BJ (cell line): ENCODE data around the gene TOX2. TPM values are rescaled to one million over a fixed set of nuclear protein-coding genes. Genes with fewer than 3 reads are reported as not detected.

ENCODE experiments used
- CTCF ChIA-PET: fragments of 350-600 bp; formaldehyde crosslinking; extraction: SDS; loops from one replicate; lab custom pipeline; 2021; ENCODE audit warnings: antibody characterized with exemption, inconsistent platforms; lab: Yijun Ruan, JAX
- POLR2A ChIA-PET: fragments of 300-600 bp; sonication (Branson Sonifier 250); formaldehyde crosslinking; extraction: SDS; loops from one replicate; lab custom pipeline; 2021; ENCODE audit warnings: antibody characterized with exemption; lab: Charles Lee
- DNase-seq: peaks from one replicate; pipeline ENCODE4 v3.0.0-alpha.2; 2011; ENCODE audit warnings: low read depth
- H3K27me3 ChIP-seq: 2 replicates; pipeline ENCODE4 v1.6.0; 2011; ENCODE audit warnings: low read length; ENCODE audit not compliant: control insufficient read depth, insufficient read depth
- H3K36me3 ChIP-seq: 2 replicates; pipeline ENCODE4 v1.5.1; 2011; ENCODE audit warnings: low read length; ENCODE audit not compliant: control insufficient read depth, insufficient read depth
- H3K4me3 ChIP-seq: 2 replicates; pipeline ENCODE4 v1.5.1; 2011; ENCODE audit warnings: low read depth, mild to moderate bottlenecking, control low read depth, low read length
- polyA plus RNA-seq: library from polyadenylated mRNA; depleted of rRNA; stranded (reverse); fragments of >200 nt; gene quantifications from 2 replicates; pipeline ENCODE4 v1.2.3, GENCODE V29; 2011
- TF ChIP-seq, protein P1 (sequence below): IDR thresholded peaks from 2 replicates; pipeline ENCODE4 v1.5.1; 2011; ENCODE audit warnings: low read depth, mild to moderate bottlenecking, control low read depth, inconsistent platforms, low read length, moderate library complexity; ENCODE audit not compliant: insufficient read depth

TOX2 gene
- polyA plus RNA-seq, 1 experiment, result 7.6 TPM

DNA sequence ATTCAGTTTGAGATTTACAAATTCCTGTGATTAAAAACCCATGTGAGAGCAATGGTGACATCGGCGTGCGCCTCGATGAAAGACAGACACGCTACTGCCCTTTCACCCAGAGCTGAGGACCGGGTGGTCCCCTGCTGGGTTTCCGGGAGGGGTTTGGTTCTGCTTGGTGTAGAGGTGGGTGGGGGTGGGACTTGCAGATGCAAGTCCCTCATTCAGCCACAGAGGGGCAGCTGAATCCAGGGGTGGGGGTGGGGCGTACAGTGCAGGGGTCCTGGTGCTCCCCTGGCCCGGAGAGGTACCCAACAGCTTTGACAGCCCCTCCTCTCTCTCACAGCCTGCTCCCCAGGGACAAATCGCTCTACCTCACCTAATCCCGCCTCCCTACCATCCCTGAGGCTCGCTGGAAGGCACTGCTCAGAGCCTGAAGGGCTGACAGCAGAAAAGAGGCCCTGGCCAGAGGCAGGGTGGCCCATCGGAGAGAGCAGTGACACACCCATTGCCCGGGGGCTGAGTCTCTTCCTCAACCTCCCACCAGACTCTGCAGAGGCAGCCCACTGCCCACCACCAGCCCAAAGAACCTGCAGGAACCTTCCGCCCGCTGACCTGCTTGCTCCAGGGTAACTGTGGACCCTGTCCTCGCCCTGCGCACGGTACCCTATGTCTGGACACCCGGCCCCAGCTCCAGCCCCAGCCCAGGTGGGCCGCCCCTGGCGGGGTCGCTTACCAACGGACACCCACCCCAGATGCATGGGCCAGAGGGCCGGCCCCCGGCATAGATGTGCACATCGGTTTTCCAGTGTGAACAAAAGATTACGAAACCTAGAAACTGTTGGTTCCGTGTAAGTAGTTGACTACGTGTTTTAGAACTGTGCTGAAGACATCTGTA lies 153.9 kb downstream of the TOX2 start:
- ChIA-PET POLR2A (no interaction called here), CTCF (interaction anchor here (2.3 kb wide), 1 partner anchor 318 kb away, joined by 10 read pairs; no protein-coding TSS in a partner anchor)
- no peak for DNase-seq
- Histone ChIP-seq H3K27me3 (no peaks in the 10 kb centered on the region), H3K36me3 (no peaks in the 10 kb centered on the region), H3K4me3 (no peak overlapping the region)
- TF ChIP-seq, protein P1, sequence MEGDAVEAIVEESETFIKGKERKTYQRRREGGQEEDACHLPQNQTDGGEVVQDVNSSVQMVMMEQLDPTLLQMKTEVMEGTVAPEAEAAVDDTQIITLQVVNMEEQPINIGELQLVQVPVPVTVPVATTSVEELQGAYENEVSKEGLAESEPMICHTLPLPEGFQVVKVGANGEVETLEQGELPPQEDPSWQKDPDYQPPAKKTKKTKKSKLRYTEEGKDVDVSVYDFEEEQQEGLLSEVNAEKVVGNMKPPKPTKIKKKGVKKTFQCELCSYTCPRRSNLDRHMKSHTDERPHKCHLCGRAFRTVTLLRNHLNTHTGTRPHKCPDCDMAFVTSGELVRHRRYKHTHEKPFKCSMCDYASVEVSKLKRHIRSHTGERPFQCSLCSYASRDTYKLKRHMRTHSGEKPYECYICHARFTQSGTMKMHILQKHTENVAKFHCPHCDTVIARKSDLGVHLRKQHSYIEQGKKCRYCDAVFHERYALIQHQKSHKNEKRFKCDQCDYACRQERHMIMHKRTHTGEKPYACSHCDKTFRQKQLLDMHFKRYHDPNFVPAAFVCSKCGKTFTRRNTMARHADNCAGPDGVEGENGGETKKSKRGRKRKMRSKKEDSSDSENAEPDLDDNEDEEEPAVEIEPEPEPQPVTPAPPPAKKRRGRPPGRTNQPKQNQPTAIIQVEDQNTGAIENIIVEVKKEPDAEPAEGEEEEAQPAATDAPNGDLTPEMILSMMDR, result no peak

DNA sequence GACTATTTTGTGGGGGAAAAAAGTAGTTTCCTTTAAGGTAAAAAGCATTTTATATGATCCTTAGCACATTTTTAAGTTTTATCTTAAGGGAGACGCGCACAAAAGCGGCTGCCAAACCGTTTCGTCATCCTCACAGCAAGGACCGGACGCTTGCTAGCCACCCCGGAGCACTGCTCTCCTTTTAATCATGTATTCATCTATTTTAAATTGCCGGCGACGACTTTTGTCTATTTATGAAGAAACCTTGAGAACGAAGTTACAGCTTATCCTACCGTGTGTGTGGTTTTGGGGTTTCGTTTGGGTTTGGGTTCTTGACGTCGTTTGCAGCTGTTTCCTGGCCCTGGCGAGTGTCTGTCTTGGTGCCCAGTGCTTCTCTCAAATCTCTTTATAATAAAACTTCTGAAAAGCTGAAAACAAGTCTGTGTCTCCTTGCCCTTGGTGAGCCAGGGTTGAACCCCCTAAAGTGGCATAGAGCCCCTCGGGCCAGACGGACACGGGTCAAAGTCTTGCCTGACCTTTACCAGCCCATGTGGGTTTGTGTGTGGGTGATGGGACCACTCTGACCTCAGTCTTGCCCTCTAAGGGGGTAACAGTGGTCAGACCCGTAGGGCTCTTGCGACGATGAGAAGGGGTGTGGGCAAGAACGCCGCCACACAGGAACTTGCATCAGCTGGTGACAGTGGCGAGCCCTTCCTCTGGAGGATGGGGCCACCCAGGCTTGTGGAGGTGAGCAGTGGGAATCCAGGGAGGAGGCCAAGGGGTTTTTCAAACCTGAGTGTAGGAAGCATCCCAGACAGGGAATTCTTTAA lies 154.8 kb downstream of the TOX2 start:
- H3K27me3 ChIP-seq, result no peaks in the 10 kb centered on the region
- DNase-seq, result no peak
- no peaks in the 10 kb centered on the region for H3K36me3 ChIP-seq
- no peak overlapping the region for H3K4me3 ChIP-seq
- ChIA-PET POLR2A (no interaction called here), CTCF (no interaction called here)
- TF ChIP-seq, protein P1, result no peak

- TF ChIP-seq, protein P1, result no peak
- CTCF ChIA-PET, result no interaction called here
- H3K36me3 ChIP-seq, result no peaks in the 10 kb centered on the region
- POLR2A ChIA-PET, result no interaction called here
- no peak for DNase-seq
- H3K4me3 ChIP-seq, result no peak overlapping the region
- no peaks in the 10 kb centered on the region for H3K27me3 ChIP-seq
These were observed 155.7 kb downstream of the TOX2 start for GRCh38 chr20:44070139-44070900.

DNA sequence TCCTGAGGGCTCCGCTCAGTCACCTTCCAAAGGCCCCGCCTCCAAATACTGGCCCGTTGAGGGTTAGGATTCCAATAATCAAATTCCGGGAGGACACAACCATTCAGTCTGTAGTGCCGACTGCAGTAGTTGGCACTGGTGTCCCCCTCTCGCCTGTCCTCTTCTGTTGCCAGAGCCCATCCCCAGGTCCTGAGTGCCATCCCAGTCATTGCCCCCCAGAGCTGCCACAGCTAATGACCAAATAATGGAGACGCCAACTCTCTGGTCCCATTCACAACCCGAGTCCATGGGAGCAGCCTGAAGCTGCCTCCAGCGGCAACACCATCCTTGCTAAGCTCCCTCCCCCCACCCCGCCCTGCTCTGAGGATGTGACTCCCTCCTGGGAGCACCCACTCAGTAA lies 156.4 kb downstream of the TOX2 start:
- CTCF ChIA-PET, result no interaction called here
- POLR2A ChIA-PET, result no interaction called here

More for the DNA sequence above, 156.4 kb downstream of the TOX2 start:
- H3K4me3 ChIP-seq, result no peak overlapping the region
- H3K36me3 ChIP-seq, result no peaks in the 10 kb centered on the region
- no peak for DNase-seq
- TF ChIP-seq, protein P1, result no peak
- H3K27me3 ChIP-seq, result no peaks in the 10 kb centered on the region
